HEK293T (cell line): Measurements from ENCODE around the gene WDR82.

Experiments
- ARNT ChIP-seq: fragments of 450-650 bp; IDR thresholded peaks from 2 replicates; pipeline ENCODE4 v1.6.1; 2017; ENCODE audit warnings: mild to moderate bottlenecking
- BHLHE40 ChIP-seq: fragments of 450-650 bp; IDR thresholded peaks from 2 replicates; pipeline ENCODE4 v1.6.1; 2016; ENCODE audit warnings: mild to moderate bottlenecking, moderate library complexity, borderline replicate concordance
- CTBP1 ChIP-seq: fragments of 450-650 bp; IDR thresholded peaks from 2 replicates; pipeline ENCODE4 v1.6.1; 2016; ENCODE audit warnings: borderline replicate concordance
- FOXK2 ChIP-seq: fragments of 450-650 bp; IDR thresholded peaks from 2 replicates; pipeline ENCODE4 v1.6.1; 2016; ENCODE audit warnings: mild to moderate bottlenecking
- FOXM1 ChIP-seq: fragments of 450-650 bp; IDR thresholded peaks from 2 replicates; pipeline ENCODE4 v1.6.1; 2017; ENCODE audit warnings: mild to moderate bottlenecking, borderline replicate concordance
- LEF1 ChIP-seq: fragments of 450-650 bp; IDR thresholded peaks from 2 replicates; pipeline ENCODE4 v1.6.1; 2017; ENCODE audit warnings: mild to moderate bottlenecking, borderline replicate concordance
- SP1 ChIP-seq: fragments of 450-650 bp; IDR thresholded peaks from 2 replicates; pipeline ENCODE4 v1.6.1; 2017
- SUZ12 ChIP-seq: fragments of 450-650 bp; IDR thresholded peaks from 2 replicates; pipeline ENCODE4 v1.6.1; 2016; ENCODE audit warnings: mild to moderate bottlenecking
- ZNF384 ChIP-seq: fragments of 450-650 bp; IDR thresholded peaks from 2 replicates; pipeline ENCODE4 v1.6.1; 2016
- TF ChIP-seq, protein P1 (sequence below): fragments of 450-650 bp; IDR thresholded peaks from 2 replicates; pipeline ENCODE4 v1.6.1; 2016

DNA sequence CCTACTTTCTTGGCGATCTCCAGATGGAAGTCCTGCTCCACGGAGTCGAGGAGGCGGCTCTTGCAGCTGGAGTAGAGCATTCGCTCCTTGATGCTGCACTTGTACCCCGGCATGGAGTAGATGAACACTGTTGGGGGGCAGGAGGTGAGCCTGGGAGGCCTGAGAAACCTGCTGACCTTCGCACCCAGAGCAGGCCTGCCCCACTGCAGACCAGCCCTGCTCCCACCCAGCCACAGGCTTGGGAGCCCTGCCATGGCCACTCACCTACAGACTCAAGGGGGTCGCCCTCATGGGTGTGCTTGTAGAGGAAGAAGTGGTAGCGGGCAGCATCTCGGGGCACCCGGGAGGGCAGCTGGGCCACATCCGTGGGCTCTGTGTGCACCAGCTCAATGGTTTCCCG is 48.8 kb downstream of the WDR82 start:
- TF ChIP-seq FOXK2 (no peak), FOXM1 (no peak), ZNF384 (no peak), SP1 (no peak), LEF1 (no peak), BHLHE40 (no peak), ARNT (no peak), SUZ12 (no peak), CTBP1 (no peak)
- TF ChIP-seq, protein P1, sequence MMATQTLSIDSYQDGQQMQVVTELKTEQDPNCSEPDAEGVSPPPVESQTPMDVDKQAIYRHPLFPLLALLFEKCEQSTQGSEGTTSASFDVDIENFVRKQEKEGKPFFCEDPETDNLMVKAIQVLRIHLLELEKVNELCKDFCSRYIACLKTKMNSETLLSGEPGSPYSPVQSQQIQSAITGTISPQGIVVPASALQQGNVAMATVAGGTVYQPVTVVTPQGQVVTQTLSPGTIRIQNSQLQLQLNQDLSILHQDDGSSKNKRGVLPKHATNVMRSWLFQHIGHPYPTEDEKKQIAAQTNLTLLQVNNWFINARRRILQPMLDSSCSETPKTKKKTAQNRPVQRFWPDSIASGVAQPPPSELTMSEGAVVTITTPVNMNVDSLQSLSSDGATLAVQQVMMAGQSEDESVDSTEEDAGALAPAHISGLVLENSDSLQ, result no peak
